ENCODE data around the gene COA6. TPM values are rescaled to one million over a fixed set of nuclear protein-coding genes. Genes with fewer than 3 reads are reported as not detected.

COA6 gene
- total and polyA plus RNA-seq, 10 of the 15 experiments (the other 5 are each of a cell fraction or from before 2014, with no cell fraction given): 49.9 to 178 (median 71.5) TPM

DNA sequence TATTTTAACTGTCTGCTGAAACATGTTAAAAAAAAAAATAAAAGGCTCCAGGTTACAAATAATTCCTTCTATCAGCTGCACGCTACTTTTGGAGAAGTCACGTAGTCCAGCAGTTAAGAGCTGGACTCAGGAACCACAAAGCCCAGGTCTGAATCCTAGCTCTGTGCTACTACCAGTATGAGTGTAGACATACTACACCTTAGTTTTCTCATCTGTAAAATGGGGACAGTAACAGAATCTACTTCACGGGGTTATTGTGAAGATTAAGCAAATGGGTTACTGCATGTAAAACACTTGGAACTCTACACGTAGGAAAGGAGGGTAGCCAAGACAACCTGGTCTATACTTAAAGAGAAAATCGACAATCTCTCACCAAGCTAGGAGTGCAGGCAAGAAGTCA lies 57.4 kb downstream of the COA6 start:
- H2AFZ ChIP-seq (ENCODE audit: control insufficient read depth, low read depth, low read length): no peak overlapping the region
- H3K9me3 ChIP-seq (replicated peaks; ENCODE audit: control insufficient read depth, insufficient read depth, low read length): no peaks in the 10 kb centered on the region
- ChIA-PET SMC1A (ENCODE audit: uncharacterized antibody, unreplicated experiment) (interaction anchor here (0.9 kb wide), 1 partner anchor 33 kb away, joined by 3 read pairs; no protein-coding TSS in a partner anchor), RAD21 (ENCODE audit: unreplicated experiment) (no interaction called here), POLR2A (no interaction called here), CTCF (interaction anchor here (1.4 kb wide), 1 partner anchor 11 kb away, joined by 3 read pairs; no protein-coding TSS in a partner anchor)
- intact Hi-C loops (cut with micrococcal nuclease; ENCODE audit: unreplicated experiment): no loop called here
- H3K36me3 ChIP-seq (ENCODE audit: control insufficient read depth in 2 of 2, insufficient read depth in 2 of 2, low read length in 1 of 2): peaks cover 5 to 36% of the 10 kb centered on the region in 2 experiments
- H3K27ac ChIP-seq (ENCODE audit: control insufficient read depth, insufficient read depth): no peak overlapping the region
- no TSS peak for BruUV-seq (replicated peaks)
- H3K4me2 ChIP-seq (ENCODE audit: control insufficient read depth, insufficient read depth): no peak overlapping the region
- 88% methylated on average over 5 of the region's 5 CpGs for WGBS (ENCODE audit: insufficient coverage, insufficient replicate concordance, low lambda C conversion rate, missing lambda C conversion rate)
- H3K4me3 ChIP-seq: no peak overlapping the region
- DNase-seq (ENCODE audit: low read depth, low spot score) (no peak), FAIRE-seq (no peak), ATAC-seq (no peak)
- peaks cover 7% of the 10 kb centered on the region for H3K4me1 ChIP-seq (ENCODE audit: control insufficient read depth, insufficient read depth, low read length)
- no peaks in the 10 kb centered on the region for H4K20me1 ChIP-seq (ENCODE audit: control insufficient read depth, insufficient read depth)
- in situ Hi-C loops (cut with MboI): no loop called here
- H3K79me2 ChIP-seq (ENCODE audit: control insufficient read depth, insufficient read depth, low read length): no peaks in the 10 kb centered on the region
- H3K9ac ChIP-seq (ENCODE audit: control insufficient read depth, insufficient read depth, low read length): no peak overlapping the region
- TF ChIP-seq NFIC (IDR thresholded peaks at IDR 0.05; ENCODE audit: low read depth, low read length) (no peak), PBX3 (IDR thresholded peaks at IDR 0.05; ENCODE audit: insufficient replicate concordance, low read depth, low read length) (no peak), HCFC1 (IDR thresholded peaks at IDR 0.05; ENCODE audit: low read length) (no peak), HDAC2 (IDR thresholded peaks at IDR 0.05) (no peak), SRF (IDR thresholded peaks at IDR 0.05; ENCODE audit: low read depth in 2 of 2, low read length in 2 of 2) (no peak), IKZF1 (conservative IDR thresholded peaks at IDR 0.05) (no peak), PAX8 (IDR thresholded peaks at IDR 0.05) (no peak), NR2C1 (IDR thresholded peaks at IDR 0.05) (no peak)
- H3K27me3 ChIP-seq (replicated peaks in 1 of 2; ENCODE audit: control insufficient read depth in 2 of 2, insufficient read depth in 2 of 2, low read length in 1 of 2): no peaks in the 10 kb centered on the region

- Histone ChIP-seq H4K20me1 (ENCODE audit: control insufficient read depth, insufficient read depth) (no peaks in the 10 kb centered on the region), H3K9ac (ENCODE audit: control insufficient read depth, insufficient read depth, low read length) (no peak overlapping the region), H3K36me3 (ENCODE audit: control insufficient read depth in 2 of 2, insufficient read depth in 2 of 2, low read length in 1 of 2) (peaks cover 5 to 36% of the 10 kb centered on the region in 2 experiments), H3K4me3 (no peak overlapping the region), H3K27me3 (replicated peaks in 1 of 2; ENCODE audit: control insufficient read depth in 2 of 2, insufficient read depth in 2 of 2, low read length in 1 of 2) (no peaks in the 10 kb centered on the region), H3K4me1 (ENCODE audit: control insufficient read depth, insufficient read depth, low read length) (peaks cover 7% of the 10 kb centered on the region), H3K79me2 (ENCODE audit: control insufficient read depth, insufficient read depth, low read length) (no peaks in the 10 kb centered on the region), H3K9me3 (replicated peaks; ENCODE audit: control insufficient read depth, insufficient read depth, low read length) (no peaks in the 10 kb centered on the region), H2AFZ (ENCODE audit: control insufficient read depth, low read depth, low read length) (no peak overlapping the region), H3K27ac (ENCODE audit: control insufficient read depth, insufficient read depth) (no peak overlapping the region), H3K4me2 (ENCODE audit: control insufficient read depth, insufficient read depth) (no peak overlapping the region)
- FAIRE-seq (peak; percentile 59), DNase-seq (ENCODE audit: low read depth, low spot score) (no peak), ATAC-seq (no peak)
- in situ Hi-C loops (cut with MboI): no loop called here
- SMC1A ChIA-PET (ENCODE audit: uncharacterized antibody, unreplicated experiment): interaction anchor here (0.6 kb wide), 1 partner anchor 29 kb away, joined by 3 read pairs; no protein-coding TSS in a partner anchor
- whole genome bisulfite sequencing (ENCODE audit: insufficient coverage, insufficient replicate concordance, low lambda C conversion rate, missing lambda C conversion rate): 89% methylated on average over 4 of the region's 4 CpGs
- CTCF ChIA-PET: no interaction called here
- no peak for TF ChIP-seq KLF5 (IDR thresholded peaks at IDR 0.05; ENCODE audit: partially characterized antibody)
- no peak for TF ChIP-seq SMAD1 (IDR thresholded peaks at IDR 0.05; ENCODE audit: low read depth, partially characterized antibody)
- TF ChIP-seq BACH1 (IDR thresholded peaks at IDR 0.05; ENCODE audit: borderline replicate concordance): no peak
- TF ChIP-seq, protein P1, sequence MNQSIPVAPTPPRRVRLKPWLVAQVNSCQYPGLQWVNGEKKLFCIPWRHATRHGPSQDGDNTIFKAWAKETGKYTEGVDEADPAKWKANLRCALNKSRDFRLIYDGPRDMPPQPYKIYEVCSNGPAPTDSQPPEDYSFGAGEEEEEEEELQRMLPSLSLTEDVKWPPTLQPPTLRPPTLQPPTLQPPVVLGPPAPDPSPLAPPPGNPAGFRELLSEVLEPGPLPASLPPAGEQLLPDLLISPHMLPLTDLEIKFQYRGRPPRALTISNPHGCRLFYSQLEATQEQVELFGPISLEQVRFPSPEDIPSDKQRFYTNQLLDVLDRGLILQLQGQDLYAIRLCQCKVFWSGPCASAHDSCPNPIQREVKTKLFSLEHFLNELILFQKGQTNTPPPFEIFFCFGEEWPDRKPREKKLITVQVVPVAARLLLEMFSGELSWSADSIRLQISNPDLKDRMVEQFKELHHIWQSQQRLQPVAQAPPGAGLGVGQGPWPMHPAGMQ (IDR thresholded peaks at IDR 0.05; ENCODE audit: borderline replicate concordance): no peak
- no peak for TF ChIP-seq NKRF (conservative IDR thresholded peaks at IDR 0.05)
- TF ChIP-seq EGR1 (IDR thresholded peaks at IDR 0.05; ENCODE audit: borderline replicate concordance in 1 of 2, low read depth in 2 of 2, low read length in 2 of 2): no peak
- no peak for TF ChIP-seq RAD51 (IDR thresholded peaks at IDR 0.05)
- intact Hi-C loops (cut with micrococcal nuclease; ENCODE audit: unreplicated experiment): no loop called here
- POLR2A ChIA-PET: no interaction called here
- RAD21 ChIA-PET (ENCODE audit: unreplicated experiment): no interaction called here
- no TSS peak for BruUV-seq (replicated peaks)
Measured at GRCh38 chr1:234431255-234431654, 58.0 kb downstream of the COA6 start.

Data from GM12878 (cell line).